Omental fat pad (tissue), 4 donors: ENCODE data around the gene SLC43A2. TPM values are rescaled to one million over a fixed set of nuclear protein-coding genes. Genes with fewer than 3 reads are reported as not detected.

Experiments
- ATAC-seq: fragments of 150-250 bp; one replicate; pipeline ENCODE4 v1.9.1; 2016; ENCODE audit warnings: mild to moderate bottlenecking, moderate library complexity; ENCODE audit not compliant: low FRiP score
- DNase-seq: peaks from one replicate; pipeline ENCODE4 v3.0.0-alpha.2; 2019; ENCODE audit warnings: low spot score
- total RNA-seq, 4 donors: library from RNA; depleted of rRNA; stranded (reverse); fragments of >200 nt; gene quantifications; one replicate each; pipeline ENCODE4 v1.1.0, GENCODE V29; 2016
- TF ChIP-seq, protein P1 (sequence below), 3 donors: fragments of 450-650 bp; IDR thresholded peaks; one replicate each; pipeline ENCODE4 v1.5.1; 2016 to 2017; ENCODE audit warnings: antibody characterized with exemption in 3 of 3, mild to moderate bottlenecking in 3 of 3, moderate library complexity in 2 of 3

Gene SLC43A2
- total RNA-seq, 4 donors from 2014 or later: 21.0 to 39.9 (median 23.1) TPM

DNA sequence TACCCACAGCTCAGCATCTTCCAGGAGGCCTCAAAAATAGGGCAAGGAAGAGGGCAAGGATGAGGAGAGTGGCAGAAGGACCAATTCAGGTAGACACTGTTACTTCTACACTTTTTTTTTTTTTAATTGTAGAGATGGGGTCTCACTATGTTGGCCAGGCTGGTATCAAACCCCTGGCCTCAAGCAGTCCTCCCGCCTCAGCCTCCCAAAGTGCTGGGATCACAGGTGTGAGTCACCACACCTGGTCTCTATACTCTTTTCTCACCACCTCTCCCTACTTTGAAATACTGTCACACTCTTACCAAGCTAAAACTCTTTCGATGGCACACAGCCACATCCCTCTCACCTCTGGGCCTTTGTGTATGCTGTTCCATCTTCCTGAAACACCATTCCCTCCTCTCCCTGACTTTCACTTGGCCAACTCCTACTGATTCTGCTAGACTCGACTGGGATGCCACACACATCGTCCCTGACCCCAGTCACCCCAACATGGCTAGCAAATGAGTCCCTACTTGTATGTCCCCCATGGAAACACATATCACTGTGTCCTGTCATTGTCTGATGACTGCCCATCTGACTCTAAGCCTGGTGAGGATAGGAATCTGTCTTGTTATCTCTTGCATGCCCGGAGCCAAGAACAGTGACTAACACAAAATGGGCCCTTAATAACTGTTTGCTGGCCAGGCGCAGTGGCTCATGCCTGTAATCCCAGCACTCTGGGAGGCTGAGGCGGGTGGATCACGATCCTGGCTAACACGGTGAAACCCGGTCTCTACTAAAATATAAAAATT is 7.2 kb upstream of the SLC43A2 start:
- ATAC-seq (no peak), DNase-seq (no peak)
- TF ChIP-seq, protein P1, sequence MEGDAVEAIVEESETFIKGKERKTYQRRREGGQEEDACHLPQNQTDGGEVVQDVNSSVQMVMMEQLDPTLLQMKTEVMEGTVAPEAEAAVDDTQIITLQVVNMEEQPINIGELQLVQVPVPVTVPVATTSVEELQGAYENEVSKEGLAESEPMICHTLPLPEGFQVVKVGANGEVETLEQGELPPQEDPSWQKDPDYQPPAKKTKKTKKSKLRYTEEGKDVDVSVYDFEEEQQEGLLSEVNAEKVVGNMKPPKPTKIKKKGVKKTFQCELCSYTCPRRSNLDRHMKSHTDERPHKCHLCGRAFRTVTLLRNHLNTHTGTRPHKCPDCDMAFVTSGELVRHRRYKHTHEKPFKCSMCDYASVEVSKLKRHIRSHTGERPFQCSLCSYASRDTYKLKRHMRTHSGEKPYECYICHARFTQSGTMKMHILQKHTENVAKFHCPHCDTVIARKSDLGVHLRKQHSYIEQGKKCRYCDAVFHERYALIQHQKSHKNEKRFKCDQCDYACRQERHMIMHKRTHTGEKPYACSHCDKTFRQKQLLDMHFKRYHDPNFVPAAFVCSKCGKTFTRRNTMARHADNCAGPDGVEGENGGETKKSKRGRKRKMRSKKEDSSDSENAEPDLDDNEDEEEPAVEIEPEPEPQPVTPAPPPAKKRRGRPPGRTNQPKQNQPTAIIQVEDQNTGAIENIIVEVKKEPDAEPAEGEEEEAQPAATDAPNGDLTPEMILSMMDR (IDR thresholded peaks at IDR 0.05): no peak

DNA sequence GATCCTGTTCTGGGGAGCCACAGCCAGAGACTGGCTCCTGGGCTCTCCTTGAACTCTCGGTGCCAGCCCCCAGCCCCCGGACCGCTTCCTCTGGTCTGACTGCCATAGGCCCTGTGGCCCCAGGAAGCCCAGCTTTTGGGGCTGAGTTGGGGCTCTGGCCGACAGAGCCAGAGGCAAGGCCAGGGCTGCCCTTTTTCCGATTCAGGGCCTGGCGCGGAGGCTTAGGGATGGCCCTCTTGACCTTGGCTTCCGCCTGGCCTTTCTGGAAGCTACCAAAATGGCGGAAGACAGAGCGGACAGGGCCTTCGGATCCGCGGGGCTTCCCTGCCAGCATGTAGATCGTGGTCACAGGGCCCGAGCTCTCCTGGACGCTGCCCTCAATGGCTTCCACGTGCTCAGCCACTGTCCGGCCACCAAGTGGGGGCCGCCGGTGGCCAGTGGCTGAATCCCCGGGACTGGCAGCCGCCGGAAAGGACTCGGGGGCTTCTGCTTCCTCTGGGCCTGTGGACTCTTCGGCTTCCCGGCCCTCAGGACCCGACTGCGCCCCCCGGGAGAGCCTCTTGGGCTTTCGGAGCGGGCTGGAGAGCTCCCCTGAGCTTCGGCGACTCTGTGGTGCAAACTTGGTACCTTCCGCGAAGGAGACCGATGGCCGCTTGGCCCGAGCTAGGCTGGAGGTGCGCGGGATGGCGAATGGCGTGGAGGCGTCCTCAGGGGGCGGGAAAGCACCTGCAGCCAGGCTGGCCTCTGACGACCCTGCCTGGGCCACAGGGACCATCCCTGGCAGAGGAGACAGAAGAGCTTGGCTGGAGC is 6.4 kb upstream of the SLC43A2 start:
- no peak for ATAC-seq

DNA sequence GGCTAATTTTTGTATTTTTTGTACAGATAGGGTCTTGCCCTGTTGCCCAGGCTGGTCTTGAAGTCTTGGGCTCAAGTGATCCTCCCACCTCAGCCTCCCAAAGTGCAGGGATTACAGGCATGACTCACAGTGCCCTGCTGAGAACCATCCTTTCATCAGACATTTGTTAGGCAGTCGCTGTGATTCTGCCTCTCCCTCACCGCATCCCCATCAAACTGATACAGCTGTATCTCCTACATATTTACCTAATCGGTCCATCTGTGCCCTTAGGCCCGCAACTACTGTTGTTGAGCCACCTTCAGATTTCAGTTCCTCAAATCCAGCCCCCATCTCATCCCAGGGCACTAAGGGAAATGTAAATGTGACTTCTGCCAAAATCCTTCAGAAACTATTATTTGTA is 2.0 kb upstream of the SLC43A2 start:
- TF ChIP-seq, protein P1 (IDR thresholded peaks at IDR 0.05): no peak
- DNase-seq (no peak), ATAC-seq (no peak)

More for the DNA sequence above, 6.4 kb upstream of the SLC43A2 start:
- TF ChIP-seq, protein P1 (IDR thresholded peaks at IDR 0.05): no peak
- no peak for DNase-seq

DNA sequence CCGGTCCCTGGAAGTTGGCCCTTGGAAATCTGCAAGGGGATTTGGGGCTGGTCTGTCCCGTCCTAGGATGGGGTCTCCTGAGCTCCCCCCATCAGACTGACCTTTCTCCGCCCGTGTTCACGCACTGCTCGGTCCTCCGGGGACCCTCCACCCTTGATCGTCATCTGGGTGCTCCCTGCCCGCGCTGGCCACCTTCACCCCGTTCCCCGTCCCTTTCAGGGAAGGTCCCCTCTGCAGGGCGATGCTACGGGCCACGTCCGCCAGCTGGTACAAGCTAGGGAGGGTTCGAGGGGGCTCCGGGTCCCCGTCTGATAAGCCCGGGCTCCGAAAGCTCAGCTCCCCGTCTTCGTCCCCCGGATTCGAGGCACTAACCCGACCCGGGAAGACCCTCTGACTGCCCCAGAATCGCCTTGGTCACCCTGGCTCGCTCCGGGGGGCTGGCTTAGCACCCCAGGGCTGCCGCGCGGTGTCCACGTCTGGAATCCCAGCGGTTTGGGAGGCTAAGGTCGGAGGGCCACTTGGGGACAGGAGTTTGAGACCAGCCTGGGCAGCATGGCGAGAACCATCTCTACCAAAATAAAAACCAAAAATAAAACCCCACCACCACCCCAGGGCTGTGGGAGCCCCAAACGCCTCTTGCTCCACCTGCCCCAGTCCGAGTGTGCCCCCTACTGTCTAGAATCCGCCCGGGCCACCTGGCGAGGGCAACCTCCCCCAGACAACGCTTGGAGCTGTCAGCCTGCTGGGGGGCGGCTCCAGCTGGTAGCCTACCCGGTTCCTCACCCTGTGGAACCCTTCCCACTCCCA is 1.1 kb upstream of the SLC43A2 start:
- peak; percentile 1 for ATAC-seq
- TF ChIP-seq, protein P1 (IDR thresholded peaks at IDR 0.05): no peak
- DNase-seq: peak; percentile 42

DNA sequence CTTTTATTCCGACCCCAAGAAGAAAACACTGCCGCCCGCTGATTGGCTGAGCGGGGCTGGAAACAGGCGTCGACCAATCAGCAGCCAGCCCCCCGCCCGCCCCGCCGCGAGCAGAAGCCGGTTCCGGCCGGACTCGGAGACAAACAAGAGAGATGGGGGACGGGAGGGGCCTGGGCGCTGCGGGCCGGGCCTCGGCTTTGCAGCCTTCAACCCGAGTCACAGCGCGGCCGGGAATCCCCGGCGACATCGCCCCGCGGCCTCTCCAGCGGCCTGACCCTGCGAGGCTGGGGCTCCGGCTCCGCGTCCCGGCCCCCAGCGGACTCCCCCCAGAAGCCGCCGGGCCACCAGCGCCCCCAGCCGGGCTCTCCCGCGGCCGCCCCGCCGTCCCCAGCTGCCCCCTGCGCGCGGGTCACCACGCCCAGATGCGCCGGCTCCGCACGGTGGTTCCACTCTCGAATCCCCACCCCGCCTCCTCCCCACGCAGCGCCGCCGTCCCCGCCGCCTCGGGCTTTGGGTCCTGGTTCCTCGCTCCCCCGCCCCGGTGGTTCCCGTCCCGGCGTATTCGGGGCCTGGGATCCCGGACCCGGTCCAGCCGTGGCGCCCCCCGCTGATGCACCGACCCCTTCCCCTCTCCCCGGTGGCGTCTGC is 346 bp upstream of the SLC43A2 start:
- TF ChIP-seq, protein P1 (IDR thresholded peaks at IDR 0.05): no peak
- ATAC-seq (peak; percentile 64), DNase-seq (peak; percentile 87)

DNA sequence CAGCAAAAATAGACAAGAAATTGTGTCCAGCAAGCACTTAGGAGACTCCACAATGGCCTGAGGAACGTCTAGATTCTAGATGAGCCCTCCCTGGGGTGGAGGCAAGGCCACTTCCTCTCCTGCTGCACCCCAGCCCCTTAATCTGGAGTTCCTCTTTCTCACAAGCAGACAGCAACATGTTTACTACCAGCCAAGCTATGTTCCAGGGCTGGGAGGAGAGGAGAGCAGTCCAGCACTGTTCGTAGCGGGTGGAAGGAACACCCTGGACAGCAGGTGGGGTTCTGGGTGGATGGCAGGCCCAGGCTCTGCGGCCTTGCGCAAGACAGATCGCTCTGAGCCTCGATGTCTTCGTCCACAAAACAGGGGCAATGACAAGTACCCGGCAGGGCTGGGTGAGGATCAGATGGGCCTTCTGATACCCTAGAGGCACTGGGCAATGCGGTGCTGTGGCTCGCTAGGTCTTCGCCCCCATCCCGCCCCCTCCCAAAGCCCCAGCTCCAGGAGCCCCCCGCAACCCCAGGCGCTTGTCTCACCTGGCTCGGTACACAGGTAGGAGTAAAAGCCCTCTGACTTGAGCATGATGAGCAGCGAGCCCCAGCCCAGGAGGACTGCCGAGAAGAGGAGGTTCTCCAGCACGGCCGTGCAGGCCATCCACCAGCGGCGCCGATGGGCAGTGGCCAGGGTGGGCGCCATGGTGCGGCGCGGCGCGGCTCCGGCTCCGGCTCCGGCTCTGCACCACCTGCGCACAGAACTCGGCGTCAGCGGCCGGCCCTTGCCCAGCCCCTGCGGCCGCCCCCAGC is 1.3 kb downstream of the SLC43A2 start:
- TF ChIP-seq, protein P1 (IDR thresholded peaks at IDR 0.05): no peak
- ATAC-seq (no peak), DNase-seq (no peak)
